Neural progenitor cell (in vitro differentiated cells): ENCODE data around the gene RAB1B. TPM values are rescaled to one million over a fixed set of nuclear protein-coding genes. Genes with fewer than 3 reads are reported as not detected.
"Not testable (repeated sequence)": the region's sequence is repeated elsewhere in the genome, so short reads cannot be mapped to it uniquely, and the experiment has no call there.

Source experiments
- DNase-seq: peaks from one replicate; pipeline ENCODE4 v3.0.0-alpha.2; 2016; ENCODE audit warnings: low spot score
- H2AFZ ChIP-seq: fragments of 200-600 bp; sonication (generic); replicated peaks from 2 replicates; pipeline ENCODE4 v1.6.1; 2016; ENCODE audit warnings: antibody characterized with exemption
- H3F3A ChIP-seq: fragments of 200-600 bp; sonication (generic); 2 replicates; pipeline ENCODE4 v1.6.1; 2016; ENCODE audit warnings: antibody characterized with exemption, low read depth
- H3K27ac ChIP-seq: fragments of 200-600 bp; sonication (generic); 2 replicates; pipeline ENCODE4 v1.5.1; 2016; ENCODE audit warnings: mild to moderate bottlenecking
- H3K27me3 ChIP-seq: fragments of 200-600 bp; sonication (generic); 2 replicates; pipeline ENCODE4 v1.6.1; 2016; ENCODE audit warnings: mild to moderate bottlenecking, moderate library complexity
- H3K36me3 ChIP-seq: fragments of 200-600 bp; sonication (generic); 2 replicates; pipeline ENCODE4 v1.5.1; 2016
- H3K4me1 ChIP-seq: fragments of 200-600 bp; sonication (generic); 2 replicates; pipeline ENCODE4 v1.6.1; 2016; ENCODE audit warnings: mixed run types
- H3K4me2 ChIP-seq: fragments of 200-600 bp; sonication (generic); 2 replicates; pipeline ENCODE4 v1.6.1; 2016
- H3K4me3 ChIP-seq: fragments of 200-600 bp; sonication (generic); 2 replicates; pipeline ENCODE4 v1.5.1; 2016
- H3K79me2 ChIP-seq: fragments of 200-600 bp; sonication (generic); 2 replicates; pipeline ENCODE4 v1.6.1; 2016; ENCODE audit warnings: low read depth
- H3K9ac ChIP-seq: fragments of 200-600 bp; sonication (generic); 2 replicates; pipeline ENCODE4 v1.6.1; 2016
- H3K9me3 ChIP-seq: fragments of 200-600 bp; sonication (generic); 2 replicates; pipeline ENCODE4 v1.5.1; 2016; ENCODE audit warnings: low read depth
- H4K20me1 ChIP-seq: fragments of 200-600 bp; sonication (generic); 2 replicates; pipeline ENCODE4 v1.6.1; 2016; ENCODE audit warnings: low read depth
- H3K27ac Mint-ChIP-seq: 3 replicates; pipeline ENCODE4 v1.8.0; 2021; ENCODE audit warnings: mixed read lengths
- H3K27me3 Mint-ChIP-seq: 2 replicates; pipeline ENCODE4 v1.8.0; 2022; ENCODE audit warnings: low read depth, mild to moderate bottlenecking, inconsistent platforms, moderate library complexity, mixed read lengths; ENCODE audit not compliant: insufficient read depth
- H3K36me3 Mint-ChIP-seq: 3 replicates; pipeline ENCODE4 v1.8.0; 2021; ENCODE audit warnings: mixed read lengths
- H3K4me1 Mint-ChIP-seq: 3 replicates; pipeline ENCODE4 v1.8.0; 2021; ENCODE audit warnings: mixed read lengths
- H3K4me3 Mint-ChIP-seq: 3 replicates; pipeline ENCODE4 v1.8.0; 2021; ENCODE audit warnings: mild to moderate bottlenecking, moderate library complexity, mixed read lengths
- H3K9me3 Mint-ChIP-seq: 3 replicates; pipeline ENCODE4 v1.8.0; 2020; ENCODE audit warnings: mixed read lengths
- EZH2 ChIP-seq: fragments of 200-600 bp; sonication (generic); IDR thresholded peaks from 2 replicates; pipeline ENCODE4 v1.6.1; 2017; ENCODE audit warnings: antibody characterized with exemption, mild to moderate bottlenecking, moderate library complexity
- EZH2phosphoT487 ChIP-seq: fragments of 200-600 bp; sonication (generic); IDR thresholded peaks from 2 replicates; pipeline ENCODE4 v1.6.1; 2017; ENCODE audit warnings: antibody characterized with exemption
- total RNA-seq: library from RNA; depleted of rRNA; stranded (reverse); fragments of >200 nt; gene quantifications from 2 replicates; pipeline ENCODE4 v1.2.3, GENCODE V29; 2015; ENCODE audit warnings: low replicate concordance
- TF ChIP-seq, protein P1 (sequence below): fragments of 200-600 bp; sonication (generic); IDR thresholded peaks from 2 replicates; pipeline ENCODE4 v1.5.1; 2017; ENCODE audit warnings: antibody characterized with exemption, mild to moderate bottlenecking

Gene RAB1B
- total RNA-seq, 1 donor from 2014 or later = 54.0 TPM

DNA sequence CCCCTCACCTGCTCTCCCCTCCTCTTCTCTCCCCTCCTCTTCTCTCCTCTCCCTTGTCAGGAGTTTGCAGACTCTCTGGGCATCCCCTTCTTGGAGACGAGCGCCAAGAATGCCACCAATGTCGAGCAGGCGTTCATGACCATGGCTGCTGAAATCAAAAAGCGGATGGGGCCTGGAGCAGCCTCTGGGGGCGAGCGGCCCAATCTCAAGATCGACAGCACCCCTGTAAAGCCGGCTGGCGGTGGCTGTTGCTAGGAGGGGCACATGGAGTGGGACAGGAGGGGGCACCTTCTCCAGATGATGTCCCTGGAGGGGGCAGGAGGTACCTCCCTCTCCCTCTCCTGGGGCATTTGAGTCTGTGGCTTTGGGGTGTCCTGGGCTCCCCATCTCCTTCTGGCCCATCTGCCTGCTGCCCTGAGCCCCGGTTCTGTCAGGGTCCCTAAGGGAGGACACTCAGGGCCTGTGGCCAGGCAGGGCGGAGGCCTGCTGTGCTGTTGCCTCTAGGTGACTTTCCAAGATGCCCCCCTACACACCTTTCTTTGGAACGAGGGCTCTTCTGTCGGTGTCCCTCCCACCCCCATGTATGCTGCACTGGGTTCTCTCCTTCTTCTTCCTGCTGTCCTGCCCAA is 7.7 kb downstream of the RAB1B start:
- H3K9me3 ChIP-seq = no peaks in the 10 kb centered on the region
- no peak overlapping the region for H3K27ac ChIP-seq
- Mint-ChIP-seq H3K4me3 (no peak overlapping the region), H3K36me3 (peaks cover 18% of the 10 kb centered on the region), H3K4me1 (peaks cover 28% of the 10 kb centered on the region), H3K27ac (no peak overlapping the region), H3K27me3 (peaks cover 3% of the 10 kb centered on the region), H3K9me3 (no peaks in the 10 kb centered on the region)
- H3K4me1 ChIP-seq = peaks cover 9% of the 10 kb centered on the region
- no peaks in the 10 kb centered on the region for H3K36me3 ChIP-seq
- H3F3A ChIP-seq = peaks cover 14% of the 10 kb centered on the region
- H3K9ac ChIP-seq = no peak overlapping the region
- no peak for TF ChIP-seq EZH2phosphoT487
- TF ChIP-seq, protein P1, sequence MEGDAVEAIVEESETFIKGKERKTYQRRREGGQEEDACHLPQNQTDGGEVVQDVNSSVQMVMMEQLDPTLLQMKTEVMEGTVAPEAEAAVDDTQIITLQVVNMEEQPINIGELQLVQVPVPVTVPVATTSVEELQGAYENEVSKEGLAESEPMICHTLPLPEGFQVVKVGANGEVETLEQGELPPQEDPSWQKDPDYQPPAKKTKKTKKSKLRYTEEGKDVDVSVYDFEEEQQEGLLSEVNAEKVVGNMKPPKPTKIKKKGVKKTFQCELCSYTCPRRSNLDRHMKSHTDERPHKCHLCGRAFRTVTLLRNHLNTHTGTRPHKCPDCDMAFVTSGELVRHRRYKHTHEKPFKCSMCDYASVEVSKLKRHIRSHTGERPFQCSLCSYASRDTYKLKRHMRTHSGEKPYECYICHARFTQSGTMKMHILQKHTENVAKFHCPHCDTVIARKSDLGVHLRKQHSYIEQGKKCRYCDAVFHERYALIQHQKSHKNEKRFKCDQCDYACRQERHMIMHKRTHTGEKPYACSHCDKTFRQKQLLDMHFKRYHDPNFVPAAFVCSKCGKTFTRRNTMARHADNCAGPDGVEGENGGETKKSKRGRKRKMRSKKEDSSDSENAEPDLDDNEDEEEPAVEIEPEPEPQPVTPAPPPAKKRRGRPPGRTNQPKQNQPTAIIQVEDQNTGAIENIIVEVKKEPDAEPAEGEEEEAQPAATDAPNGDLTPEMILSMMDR = no peak
- TF ChIP-seq EZH2 = no peak
- no peak overlapping the region for H3K4me3 ChIP-seq
- DNase-seq = no peak
- H3K4me2 ChIP-seq = no peak overlapping the region
- peaks cover 17% of the 10 kb centered on the region for H3K27me3 ChIP-seq
- H3K79me2 ChIP-seq = peaks cover 1% of the 10 kb centered on the region
- H2AFZ ChIP-seq = no peak overlapping the region
- H4K20me1 ChIP-seq = peaks cover 33% of the 10 kb centered on the region

DNA sequence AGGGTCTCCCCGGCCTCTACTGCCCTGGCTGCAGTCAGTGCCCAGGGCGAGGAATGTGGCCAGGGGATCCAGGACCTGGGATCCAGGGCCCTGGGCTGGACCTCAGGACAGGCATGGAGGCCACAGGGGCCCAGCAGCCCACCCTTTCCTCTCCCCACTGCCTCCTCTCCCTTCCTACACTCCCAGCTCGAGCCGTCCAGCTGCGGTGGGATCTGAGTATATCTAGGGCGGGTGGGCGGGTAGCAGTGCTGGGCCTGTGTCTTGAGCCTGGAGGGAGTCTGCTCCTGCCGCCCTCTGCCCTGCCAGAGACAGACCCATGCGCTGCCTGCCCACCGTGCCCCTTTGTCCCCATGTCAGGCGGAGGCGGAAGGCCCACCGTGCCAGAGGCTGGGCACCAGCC is 8.2 kb downstream of the RAB1B start:
- H3K4me3 ChIP-seq, H3K27ac ChIP-seq, DNase-seq, H3K27me3 Mint-ChIP-seq, H3K79me2 ChIP-seq, H3K9me3 ChIP-seq, H3K9ac ChIP-seq, H3K9me3 Mint-ChIP-seq, H3K4me3 Mint-ChIP-seq, H3K27ac Mint-ChIP-seq, H3K36me3 ChIP-seq, H3K4me2 ChIP-seq, H2AFZ ChIP-seq, H3K4me1 ChIP-seq: not testable (repeated sequence)
- Histone ChIP-seq H4K20me1 (peaks cover 37% of the 10 kb centered on the region), H3K27me3 (peaks cover 17% of the 10 kb centered on the region), H3F3A (peaks cover 19% of the 10 kb centered on the region)
- Mint-ChIP-seq H3K4me1 (peaks cover 33% of the 10 kb centered on the region), H3K36me3 (peaks cover 18% of the 10 kb centered on the region)

DNA sequence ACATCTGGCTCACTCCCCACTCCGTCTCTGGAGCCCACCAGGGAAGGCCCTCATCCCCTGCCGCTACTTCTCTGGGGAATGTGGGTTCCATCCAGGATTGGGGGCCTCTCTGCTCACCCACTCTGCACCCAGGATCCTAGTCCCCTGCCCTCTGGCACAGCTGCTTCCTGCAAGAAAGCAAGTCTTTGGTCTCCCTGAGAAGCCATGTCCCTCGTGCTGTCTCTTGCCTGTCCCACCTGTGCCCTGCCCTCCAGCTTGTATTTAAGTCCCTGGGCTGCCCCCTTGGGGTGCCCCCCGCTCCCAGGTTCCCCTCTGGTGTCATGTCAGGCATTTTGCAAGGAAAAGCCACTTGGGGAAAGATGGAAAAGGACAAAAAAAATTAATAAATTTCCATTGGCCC is 8.6 kb downstream of the RAB1B start:
- H3K27me3 ChIP-seq = peaks cover 17% of the 10 kb centered on the region
- peaks cover 14% of the 10 kb centered on the region for H3K36me3 Mint-ChIP-seq
- peaks cover 21% of the 10 kb centered on the region for H3F3A ChIP-seq
- H3K4me1 ChIP-seq = peaks cover 13% of the 10 kb centered on the region
- H3K79me2 ChIP-seq, H3K9me3 Mint-ChIP-seq, H3K27me3 Mint-ChIP-seq, H2AFZ ChIP-seq, H3K27ac ChIP-seq, H3K9me3 ChIP-seq, H3K9ac ChIP-seq, DNase-seq, H3K4me2 ChIP-seq, H3K36me3 ChIP-seq, H3K27ac Mint-ChIP-seq, H3K4me3 ChIP-seq: not testable (repeated sequence)
- peaks cover 38% of the 10 kb centered on the region for H3K4me1 Mint-ChIP-seq
- H4K20me1 ChIP-seq = peaks cover 42% of the 10 kb centered on the region
- H3K4me3 Mint-ChIP-seq = peak overlapping the region; percentile 76

DNA sequence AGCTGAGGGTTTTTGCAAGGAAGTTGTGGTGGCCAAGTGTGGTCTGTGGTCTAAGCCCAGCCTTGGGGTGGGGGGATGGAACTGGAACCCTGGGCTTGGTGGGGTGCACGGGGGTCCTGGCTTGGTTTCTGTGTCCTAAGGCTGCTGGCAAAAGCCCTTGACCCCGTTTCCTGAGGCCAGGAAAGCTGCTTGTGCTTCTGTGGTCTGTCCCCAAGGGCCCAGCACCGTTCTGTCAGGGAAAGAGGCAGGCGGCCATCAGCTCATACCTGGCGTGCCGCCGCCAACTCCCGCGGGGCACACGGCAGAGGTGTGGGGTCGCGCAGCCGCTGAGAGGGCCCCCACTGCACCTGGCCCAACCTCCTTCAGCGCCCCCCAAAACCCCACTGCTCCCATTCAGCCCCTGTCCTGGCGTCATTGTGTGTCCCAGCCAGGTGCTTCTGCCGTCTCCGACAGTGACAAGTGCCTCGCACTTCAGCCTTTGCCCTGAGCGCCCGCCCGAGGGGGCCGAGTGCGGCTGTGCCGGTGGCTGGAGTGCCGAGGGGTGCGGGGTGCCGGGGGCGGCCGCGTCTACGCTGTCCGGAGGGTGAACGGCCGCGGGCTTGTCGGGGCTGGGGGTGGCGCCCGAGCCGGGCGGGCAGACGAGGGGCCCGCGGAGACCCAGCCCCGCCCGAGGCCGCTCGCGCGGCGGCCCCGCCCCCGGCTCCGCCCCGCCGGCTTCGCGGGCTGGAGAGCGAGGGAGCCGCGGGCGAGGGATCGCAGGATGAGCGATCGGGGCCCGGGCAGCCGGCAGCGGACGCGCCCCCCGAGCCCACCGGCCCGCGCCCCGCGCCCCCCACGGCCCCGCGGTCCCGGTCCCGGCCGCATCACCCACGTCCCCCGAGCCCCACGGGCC is 9.3 kb downstream of the RAB1B start, which contains the start of gene CNIH2:
Gene CNIH2, plus strand, starts transcription at position 705 of the 892 bp plus-strand sequence. CDS start 282 bp downstream, outside the sequence.
- H3K27ac ChIP-seq = no peak within 1 kb of the TSS
- H4K20me1 ChIP-seq = peaks cover 46% of the 10 kb centered on the region
- peak within 1 kb of the TSS; percentile 91 for H3K4me3 Mint-ChIP-seq
- no peaks in the 10 kb centered on the region for H3K9me3 Mint-ChIP-seq
- H3K9ac ChIP-seq = no peak within 1 kb of the TSS
- peaks cover 18% of the 10 kb centered on the region for H3K4me1 ChIP-seq
- peaks cover 10% of the 10 kb centered on the region for H3K36me3 Mint-ChIP-seq
- peaks cover 22% of the 10 kb centered on the region for H3F3A ChIP-seq
- H3K27me3 ChIP-seq = peaks cover 17% of the 10 kb centered on the region
- H3K27me3 Mint-ChIP-seq = peaks cover 3% of the 10 kb centered on the region
- H3K27ac Mint-ChIP-seq = peak within 1 kb of the TSS; percentile 85
- no peaks in the 10 kb centered on the region for H3K36me3 ChIP-seq
- H2AFZ ChIP-seq = no peak within 1 kb of the TSS
- H3K4me2 ChIP-seq = peak within 1 kb of the TSS; percentile 91
- no peaks in the 10 kb centered on the region for H3K79me2 ChIP-seq
- peak; percentile 82 for DNase-seq
- TF ChIP-seq EZH2 (no peak), EZH2phosphoT487 (no peak)
- TF ChIP-seq, protein P1 = no peak
- no peaks in the 10 kb centered on the region for H3K9me3 ChIP-seq
- peak within 1 kb of the TSS; percentile 52 for H3K4me3 ChIP-seq
- H3K4me1 Mint-ChIP-seq = peaks cover 40% of the 10 kb centered on the region
